K562 (cell line): ENCODE results near the gene FTL. TPM values are rescaled to one million over a fixed set of nuclear protein-coding genes. Genes with fewer than 3 reads are reported as not detected.

Experiments
- ETV5 ChIP-seq: sonication (generic); formaldehyde crosslinking; IDR thresholded peaks from 2 replicates; pipeline ENCODE4 v1.4.0; 2020; ENCODE audit warnings: low read depth, mild to moderate bottlenecking, missing genetic modification reagents
- GABPB1 ChIP-seq: sonication (generic); formaldehyde crosslinking; IDR thresholded peaks from 2 replicates; pipeline ENCODE4 v1.8.0; 2022; ENCODE audit warnings: mild to moderate bottlenecking, missing genetic modification reagents
- MGA ChIP-seq: fragments of 450-650 bp; IDR thresholded peaks from 2 replicates; pipeline ENCODE4 v1.6.1; 2016; ENCODE audit warnings: mild to moderate bottlenecking, moderate library complexity
- OTX1 ChIP-seq: fragments of 450-650 bp; formaldehyde crosslinking; IDR thresholded peaks from 2 replicates; pipeline ENCODE4 v1.4.0; 2022; ENCODE audit warnings: mild to moderate bottlenecking
- RB1 ChIP-seq: fragments of 450-650 bp; IDR thresholded peaks from 2 replicates; pipeline ENCODE4 v1.6.1; 2017; ENCODE audit warnings: low read depth, mild to moderate bottlenecking
- RBM14 ChIP-seq: fragments of 200-400 bp; formaldehyde crosslinking; IDR thresholded peaks from 2 replicates; pipeline ENCODE4 v1.6.1; 2018; ENCODE audit warnings: low read depth, mild to moderate bottlenecking, low read length, moderate library complexity, borderline replicate concordance; ENCODE audit not compliant: insufficient read depth
- SIN3A ChIP-seq, 2 experiments: fragments of 150-350 bp in 1 of 2; IDR thresholded peaks; 2 replicates each; pipeline ENCODE4 v1.6.1; 2011 to 2016; ENCODE audit warnings: borderline replicate concordance in 2 of 2, low read depth in 2 of 2, low read length in 2 of 2, mild to moderate bottlenecking in 2 of 2, moderate library complexity in 2 of 2; ENCODE audit not compliant: control insufficient read depth in 1 of 2
- SNIP1 ChIP-seq: fragments of 450-650 bp; IDR thresholded peaks from 2 replicates; pipeline ENCODE4 v1.7.1; 2017; ENCODE audit warnings: low read depth, mild to moderate bottlenecking
- U2AF2 ChIP-seq: fragments of 200-400 bp; formaldehyde crosslinking; optimal IDR thresholded peaks from 2 replicates; pipeline ENCODE3; 2017; ENCODE audit warnings: low read depth, mild to moderate bottlenecking, low read length
- polyA plus RNA-seq, 8 experiments: library from polyadenylated mRNA; depleted of rRNA in 4 of 8; stranded (reverse) in 5 of 8; unstranded in 3 of 8; fragments of >200 nt; fragmentation: Nextera tagmentation in 2 of 8; fragmentation: Illumina TruSeq in 1 of 8; extraction: Ambion mirVana in 2 of 8; extraction: Trizol in 1 of 8; gene quantifications; 2 replicates each; pipeline versions ENCODE4 v1.2.1 to v1.2.3, GENCODE V29; 2011 to 2014; ENCODE audit warnings: inconsistent platforms in 1 of 8, missing spikeins in 1 of 8
- total RNA-seq, 7 experiments: library from RNA; depleted of rRNA in 6 of 7; stranded (reverse); fragments of >200 nt in 6 of 7; fragmentation: Illumina TruSeq in 2 of 7; extraction: Trizol in 2 of 7; gene quantifications; 2 replicates each; pipeline versions ENCODE4 v1.2.1 to v1.2.3, GENCODE V29; 2011 to 2021; ENCODE audit warnings: low replicate concordance in 1 of 7
- TF ChIP-seq, protein P1 (sequence below): fragments of 450-650 bp; IDR thresholded peaks from 2 replicates; pipeline ENCODE4 v1.6.1; 2018; ENCODE audit not compliant: partially characterized antibody

FTL gene
- total and polyA plus RNA-seq, 9 of the 15 experiments (the other 6 are each of a cell fraction or from before 2014, with no cell fraction given) = 1,231 to 27,415 (median 3,965) TPM

DNA sequence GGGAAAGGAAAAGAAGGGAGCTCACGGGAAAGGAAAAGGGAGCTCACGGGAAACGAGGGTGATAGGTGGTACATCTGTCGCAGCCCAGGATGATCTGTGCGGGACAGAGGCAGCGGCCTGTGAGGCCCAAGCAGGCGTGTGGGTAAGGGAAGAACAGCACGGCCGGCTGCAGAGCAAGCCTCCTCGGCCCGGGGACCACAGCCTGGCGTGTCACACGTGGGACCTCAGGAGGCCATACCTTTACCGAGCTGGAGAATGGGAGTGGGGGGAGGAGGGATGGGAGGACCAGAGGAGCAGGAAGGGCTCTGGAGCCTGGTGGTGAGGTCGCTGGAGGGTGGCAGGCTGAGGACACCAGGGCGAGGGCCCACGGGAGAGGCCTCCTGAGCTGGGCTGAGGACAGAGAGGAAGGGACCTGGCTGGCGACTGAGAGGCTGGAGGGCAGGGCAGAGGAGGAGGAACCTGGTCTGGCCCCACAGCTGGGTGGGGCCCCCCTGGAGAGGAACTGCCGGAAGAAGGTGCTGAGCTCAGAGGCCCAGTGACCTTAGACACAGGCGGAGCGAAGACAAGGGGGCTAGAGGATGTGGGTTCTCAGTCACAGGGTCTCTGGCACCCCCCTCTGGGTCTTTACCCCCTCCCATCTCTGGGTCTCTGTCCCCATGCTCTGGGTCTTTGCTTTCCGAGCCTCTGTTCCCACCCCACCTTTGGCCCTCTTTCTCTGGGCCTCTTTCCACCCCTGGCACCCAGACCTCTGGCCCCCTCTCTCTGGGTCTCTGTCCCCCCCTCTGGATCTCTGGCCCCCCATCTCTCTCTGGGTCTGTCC is 2.9 kb upstream of the FTL start (continued):
- peak; percentile 71; the same call in 1 of the 2 replicates for TF ChIP-seq MGA
- peak; percentile 26; the same call in 1 of the 2 replicates for TF ChIP-seq RB1
- TF ChIP-seq SNIP1 = no peak
- TF ChIP-seq OTX1 (CRISPR knock-in tag) = peak; percentile 82; the same call in 1 of the 2 replicates
- TF ChIP-seq GABPB1 = peak; percentile 45; the same call in 1 of the 2 replicates
- TF ChIP-seq RBM14 = no peak
- peak; percentile 87 to 90; a peak in 3 of 4 replicates for TF ChIP-seq SIN3A (IDR thresholded peaks at IDR 0.05; ENCODE audit: borderline replicate concordance in 2 of 2, control insufficient read depth in 1 of 2, low read depth in 2 of 2, low read length in 2 of 2)
- TF ChIP-seq ETV5 (CRISPR knock-in tag) = peak; percentile 82
- TF ChIP-seq, protein P1, sequence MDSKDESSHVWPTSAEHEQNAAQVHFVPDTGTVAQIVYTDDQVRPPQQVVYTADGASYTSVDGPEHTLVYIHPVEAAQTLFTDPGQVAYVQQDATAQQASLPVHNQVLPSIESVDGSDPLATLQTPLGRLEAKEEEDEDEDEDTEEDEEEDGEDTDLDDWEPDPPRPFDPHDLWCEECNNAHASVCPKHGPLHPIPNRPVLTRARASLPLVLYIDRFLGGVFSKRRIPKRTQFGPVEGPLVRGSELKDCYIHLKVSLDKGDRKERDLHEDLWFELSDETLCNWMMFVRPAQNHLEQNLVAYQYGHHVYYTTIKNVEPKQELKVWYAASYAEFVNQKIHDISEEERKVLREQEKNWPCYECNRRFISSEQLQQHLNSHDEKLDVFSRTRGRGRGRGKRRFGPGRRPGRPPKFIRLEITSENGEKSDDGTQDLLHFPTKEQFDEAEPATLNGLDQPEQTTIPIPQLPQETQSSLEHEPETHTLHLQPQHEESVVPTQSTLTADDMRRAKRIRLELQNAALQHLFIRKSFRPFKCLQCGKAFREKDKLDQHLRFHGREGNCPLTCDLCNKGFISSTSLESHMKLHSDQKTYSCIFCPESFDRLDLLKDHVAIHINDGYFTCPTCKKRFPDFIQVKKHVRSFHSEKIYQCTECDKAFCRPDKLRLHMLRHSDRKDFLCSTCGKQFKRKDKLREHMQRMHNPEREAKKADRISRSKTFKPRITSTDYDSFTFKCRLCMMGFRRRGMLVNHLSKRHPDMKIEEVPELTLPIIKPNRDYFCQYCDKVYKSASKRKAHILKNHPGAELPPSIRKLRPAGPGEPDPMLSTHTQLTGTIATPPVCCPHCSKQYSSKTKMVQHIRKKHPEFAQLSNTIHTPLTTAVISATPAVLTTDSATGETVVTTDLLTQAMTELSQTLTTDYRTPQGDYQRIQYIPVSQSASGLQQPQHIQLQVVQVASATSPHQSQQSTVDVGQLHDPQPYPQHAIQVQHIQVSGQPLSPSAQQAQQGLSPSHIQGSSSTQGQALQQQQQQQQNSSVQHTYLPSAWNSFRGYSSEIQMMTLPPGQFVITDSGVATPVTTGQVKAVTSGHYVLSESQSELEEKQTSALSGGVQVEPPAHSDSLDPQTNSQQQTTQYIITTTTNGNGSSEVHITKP = peak; percentile 61
- TF ChIP-seq U2AF2 = no peak
